ENCODE data around the gene GPR132.
"Not testable (repeated sequence)": the region's sequence is repeated elsewhere in the genome, so short reads cannot be mapped to it uniquely, and the experiment has no call there.

The GPR132 gene

DNA sequence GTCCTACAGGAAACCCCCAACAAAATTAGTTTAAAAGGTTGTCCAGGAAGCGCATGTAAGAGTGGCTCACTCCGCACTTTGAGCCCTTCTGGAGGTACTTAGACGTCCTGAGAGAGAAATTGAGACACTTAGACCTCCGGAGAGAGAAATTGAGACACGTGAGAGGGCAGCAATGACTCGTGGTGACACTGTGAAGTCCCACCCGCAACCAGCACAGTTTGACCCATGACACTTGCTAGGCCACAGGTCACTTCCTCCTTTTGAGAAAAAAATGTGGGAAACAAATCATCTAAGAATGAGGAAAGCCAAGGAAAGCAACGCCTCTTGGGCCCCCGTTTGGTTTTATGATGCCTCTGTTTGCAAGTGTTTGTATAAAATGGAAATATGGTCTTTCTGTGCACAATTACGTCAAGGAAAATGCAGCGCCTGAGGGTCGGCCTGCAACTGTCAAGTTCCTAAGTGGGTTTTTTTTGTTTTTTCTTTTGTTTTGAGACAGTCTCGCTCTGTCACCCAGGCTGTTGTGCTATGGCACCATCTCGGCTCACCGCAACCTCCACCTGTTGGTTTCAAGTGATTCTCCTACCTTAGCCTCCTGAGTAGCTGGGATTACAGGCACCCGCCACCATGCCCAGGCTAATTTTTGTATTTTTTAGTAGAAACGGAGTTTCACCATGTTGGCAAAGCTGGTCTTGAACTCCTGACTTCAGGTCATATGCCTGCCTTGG is 30.8 kb downstream of the GPR132 start:
- DNase-seq = no peak

DNA sequence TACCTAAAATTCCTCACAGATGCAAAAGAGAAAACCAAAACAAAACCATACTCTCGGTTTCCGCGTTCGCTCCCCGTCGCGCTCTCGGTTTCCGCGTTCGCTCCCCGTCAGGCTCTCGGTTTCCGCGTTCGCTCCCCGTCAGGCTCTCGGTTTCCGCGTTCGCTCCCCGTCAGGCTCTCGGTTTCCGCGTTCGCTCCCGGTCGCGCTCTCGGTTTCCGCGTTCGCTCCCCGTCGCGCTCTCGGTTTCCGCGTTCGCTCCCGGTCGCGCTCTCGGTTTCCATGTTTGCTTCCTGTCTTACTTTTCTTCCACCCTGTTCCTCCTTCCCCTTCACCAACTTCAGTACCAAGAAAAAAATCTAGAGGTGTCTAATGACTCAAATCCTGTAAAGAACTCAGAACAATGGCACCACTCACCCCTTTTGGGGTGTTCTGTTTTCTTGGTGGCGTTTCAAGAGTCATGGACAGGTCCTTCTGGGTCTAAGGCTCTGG is 31.8 kb downstream of the GPR132 start:
- DNase-seq = not testable (repeated sequence)

DNA sequence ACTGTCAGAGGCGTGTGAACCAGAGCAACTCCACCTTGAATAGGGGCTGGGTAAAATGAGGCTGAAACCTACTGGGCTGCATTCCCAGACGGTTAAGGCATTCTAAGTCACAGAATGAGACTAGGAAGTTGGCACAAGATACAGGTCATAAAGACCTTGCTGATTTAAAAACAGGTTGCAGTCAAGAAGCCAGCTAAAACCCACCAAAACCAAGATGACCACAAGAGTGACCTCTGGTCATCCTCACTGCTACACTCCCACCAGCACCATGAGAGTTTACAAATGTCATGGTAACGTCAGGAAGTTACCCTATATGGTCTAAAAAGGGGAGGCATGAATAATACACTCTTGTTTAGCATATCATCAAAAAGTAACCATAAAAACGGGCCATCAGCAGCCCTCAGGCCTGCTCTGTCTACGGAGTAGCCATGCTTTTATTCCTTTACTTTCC is 32.8 kb downstream of the GPR132 start:
- not testable (repeated sequence) for DNase-seq

DNA sequence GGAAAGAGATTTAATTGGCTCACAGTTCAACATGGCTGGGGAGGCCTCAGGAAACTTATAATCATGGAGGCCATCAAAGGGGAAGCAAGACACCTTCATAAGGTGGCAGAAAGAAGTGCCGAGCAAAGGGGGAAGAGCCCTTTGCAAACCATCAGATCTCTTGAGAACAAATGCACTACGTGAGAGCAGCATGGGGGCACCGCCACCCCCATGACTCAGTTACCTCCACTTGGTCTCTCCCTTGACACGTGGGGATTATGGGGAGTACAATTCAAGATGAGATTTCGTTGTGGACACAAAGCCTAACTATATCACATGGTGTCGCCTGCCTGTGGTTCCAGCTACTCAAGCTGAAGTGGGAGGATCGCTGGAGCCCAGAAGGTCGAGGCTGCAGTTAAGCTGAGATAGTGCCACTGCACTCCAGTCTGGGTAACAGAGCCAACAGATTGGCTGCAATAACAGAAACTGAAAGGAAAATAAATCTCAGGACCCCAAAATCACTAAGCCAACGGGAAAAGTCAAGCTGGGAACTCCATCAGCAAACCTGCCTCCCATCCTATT is 34.3 kb downstream of the GPR132 start:
- DNase-seq = no peak

DNA sequence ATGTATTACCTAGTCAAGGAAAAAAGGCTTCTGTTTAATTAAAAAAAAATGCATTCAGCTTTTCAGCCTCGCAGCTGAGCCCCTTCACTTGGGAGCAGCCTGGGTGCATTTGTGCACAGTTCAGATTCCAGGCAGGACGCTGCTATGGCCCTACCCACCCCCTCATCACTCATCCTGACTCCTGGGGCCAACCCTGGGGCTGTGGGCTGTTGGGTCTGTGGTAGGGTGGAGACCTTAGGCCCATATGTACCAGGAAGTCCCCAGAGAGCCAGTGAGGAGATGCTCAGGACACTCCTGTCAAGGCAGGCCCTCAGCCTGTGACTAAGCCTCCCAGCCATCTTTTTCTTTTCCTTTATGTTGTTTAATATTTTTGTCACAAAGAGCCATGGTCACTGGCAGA is 35.0 kb downstream of the GPR132 start:
- DNase-seq = no peak

DNA sequence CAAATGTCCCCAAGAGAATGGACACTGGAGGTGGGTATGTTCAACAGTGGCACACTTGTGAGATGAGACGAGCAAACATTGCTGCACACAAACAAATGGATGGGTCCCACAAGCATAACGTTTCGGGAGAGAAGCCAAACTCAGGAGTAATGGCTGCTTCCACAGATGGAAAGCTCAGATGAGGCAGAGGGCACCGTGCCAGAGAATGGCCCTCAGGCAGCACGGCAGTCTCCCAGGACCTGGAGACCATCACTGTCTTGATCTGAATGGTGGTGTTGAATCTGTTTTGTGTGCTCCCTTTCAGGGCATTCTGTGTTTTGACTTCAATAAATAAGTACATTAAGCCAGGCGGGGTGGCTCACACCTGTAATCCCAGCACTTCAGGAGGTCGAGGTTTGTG is 35.8 kb downstream of the GPR132 start:
- DNase-seq = no peak

DNA sequence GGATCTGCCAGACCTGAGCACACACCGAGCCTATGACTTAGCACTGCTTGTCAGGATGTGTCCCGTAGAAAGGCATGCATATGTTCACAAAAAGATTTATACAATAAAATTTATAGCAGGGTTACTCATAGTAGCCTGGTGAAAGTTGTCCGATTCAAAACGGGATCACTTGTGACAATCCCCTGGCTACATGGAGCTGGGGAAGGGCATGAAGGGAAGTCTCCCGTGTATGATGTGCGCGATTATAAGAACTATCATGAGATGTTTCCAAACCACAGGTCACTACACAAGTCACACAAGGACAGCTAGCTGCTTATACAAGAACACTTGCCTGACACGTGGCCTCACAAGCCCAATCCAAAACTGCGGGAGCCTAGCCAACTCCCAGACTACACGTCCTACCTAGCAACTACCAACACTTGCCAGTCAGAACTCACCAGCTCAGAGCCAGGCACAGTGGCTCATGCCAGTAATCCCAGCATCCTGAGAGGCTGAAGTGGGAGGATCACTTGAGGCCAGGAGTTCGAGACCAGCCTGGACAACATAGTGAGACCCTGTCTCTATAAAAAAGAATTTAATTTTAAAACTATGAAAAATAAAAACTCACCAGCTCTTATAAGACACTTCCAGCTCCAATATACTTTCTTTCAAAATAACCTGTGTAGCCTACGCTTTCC is 36.8 kb downstream of the GPR132 start:
- no peak for DNase-seq

DNA sequence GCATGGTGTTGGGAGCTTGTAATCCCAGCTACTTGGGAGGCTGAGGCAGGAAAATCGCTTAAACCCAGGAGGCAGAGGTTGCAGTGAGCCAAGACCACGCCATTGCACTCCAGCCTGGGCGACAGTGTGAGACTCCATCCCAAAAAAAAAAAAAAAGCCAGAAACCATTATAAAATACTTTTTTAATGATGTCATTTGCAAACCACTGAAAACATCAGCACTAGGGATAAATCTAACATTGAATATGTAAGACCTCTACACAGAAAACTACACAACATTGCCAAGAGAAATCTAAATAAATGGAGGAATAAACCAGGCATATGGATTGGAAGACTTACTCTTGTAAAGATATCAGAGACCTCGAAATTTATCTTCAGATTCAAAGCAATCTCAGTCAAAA is 37.5 kb downstream of the GPR132 start:
- not testable (repeated sequence) for DNase-seq

DNA sequence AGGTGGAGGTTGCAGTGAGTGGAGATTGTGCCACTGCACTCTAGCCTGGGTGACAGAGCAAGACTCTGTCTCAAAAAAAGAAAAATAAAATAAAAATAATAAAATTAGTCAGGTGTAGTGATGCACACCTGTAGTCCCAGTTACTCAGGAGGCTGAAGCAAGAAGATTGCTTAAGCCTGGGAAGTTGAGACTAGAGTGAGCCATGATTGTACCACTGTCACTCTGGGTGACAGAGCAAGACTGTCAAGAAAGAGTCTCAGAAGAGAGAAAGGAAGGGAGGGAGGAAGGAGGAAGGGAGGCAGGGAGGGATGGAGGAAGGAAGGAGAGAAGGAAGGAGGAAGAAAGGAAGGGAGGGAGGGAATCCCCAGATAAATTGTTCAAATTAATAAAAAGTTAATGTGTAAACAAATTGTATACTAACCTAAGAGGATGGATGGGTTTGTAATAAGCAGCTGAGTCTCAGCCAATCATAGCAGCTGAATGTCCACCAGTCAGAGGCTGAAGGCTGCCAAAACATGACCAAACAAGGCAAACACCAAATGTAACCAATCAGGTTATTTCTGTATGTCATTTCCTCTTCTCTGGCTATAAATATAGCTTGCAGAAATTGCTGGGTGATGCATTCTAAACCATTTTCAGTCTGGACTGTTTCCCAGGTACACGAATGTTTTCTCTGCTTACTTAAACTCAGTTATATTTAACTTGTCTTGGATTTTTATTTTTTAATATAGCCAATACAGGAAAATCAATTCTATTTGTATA is 38.2 kb downstream of the GPR132 start:
- DNase-seq = no peak

DNA sequence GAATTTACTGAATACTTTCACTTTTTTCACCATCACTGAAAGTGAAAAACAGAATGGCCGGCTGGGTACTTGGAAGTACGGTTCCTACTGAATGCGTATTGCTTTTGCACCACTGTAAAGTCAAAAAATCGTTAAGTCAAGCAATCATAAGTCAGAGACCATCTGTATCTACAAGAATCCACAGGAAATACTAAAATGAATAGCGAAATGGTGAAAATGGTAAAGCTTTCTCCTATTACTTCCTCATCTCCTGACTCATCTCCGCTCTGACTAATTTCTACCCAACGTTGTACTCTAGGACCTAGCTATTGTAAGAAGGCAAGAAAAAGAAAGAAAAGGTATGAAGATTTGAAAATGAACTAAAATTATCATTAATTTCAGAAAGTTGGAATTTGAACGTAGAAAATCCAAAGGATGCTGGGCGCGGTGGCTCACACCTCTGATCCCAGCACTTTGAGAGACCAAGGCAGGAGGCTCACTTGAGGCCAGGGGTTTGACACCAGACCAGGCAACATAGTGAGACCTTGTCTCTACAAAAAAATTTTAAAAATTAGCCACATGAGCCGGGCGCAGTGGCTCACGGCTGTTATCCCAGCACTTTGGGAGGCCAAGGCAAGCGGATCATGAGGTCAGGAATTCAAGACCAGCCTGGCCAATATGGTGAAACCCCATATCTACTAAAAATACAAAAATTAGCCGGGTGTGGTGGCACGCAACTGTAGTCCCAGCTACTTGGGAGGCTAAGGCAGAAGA is 39.0 kb downstream of the GPR132 start:
- DNase-seq = no peak

DNA sequence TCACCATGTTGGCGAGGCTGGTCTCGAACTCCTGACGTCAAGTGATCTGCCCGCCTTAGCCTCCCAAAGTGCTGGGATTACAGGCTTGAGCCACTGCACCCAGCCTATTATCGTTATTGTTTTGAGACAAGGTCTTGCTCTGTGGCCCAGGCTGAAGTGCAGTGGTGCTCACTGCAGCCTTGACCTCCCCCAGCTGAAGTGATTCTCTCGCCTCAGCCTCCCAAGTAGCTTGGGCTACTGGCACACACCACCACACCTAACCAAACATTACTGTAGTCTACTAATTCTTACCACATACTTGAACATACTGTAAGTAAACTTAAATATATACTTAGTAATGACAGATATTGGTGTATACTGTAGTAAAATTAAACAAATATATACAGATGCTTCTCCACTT is 39.8 kb downstream of the GPR132 start:
- DNase-seq = no peak

DNA sequence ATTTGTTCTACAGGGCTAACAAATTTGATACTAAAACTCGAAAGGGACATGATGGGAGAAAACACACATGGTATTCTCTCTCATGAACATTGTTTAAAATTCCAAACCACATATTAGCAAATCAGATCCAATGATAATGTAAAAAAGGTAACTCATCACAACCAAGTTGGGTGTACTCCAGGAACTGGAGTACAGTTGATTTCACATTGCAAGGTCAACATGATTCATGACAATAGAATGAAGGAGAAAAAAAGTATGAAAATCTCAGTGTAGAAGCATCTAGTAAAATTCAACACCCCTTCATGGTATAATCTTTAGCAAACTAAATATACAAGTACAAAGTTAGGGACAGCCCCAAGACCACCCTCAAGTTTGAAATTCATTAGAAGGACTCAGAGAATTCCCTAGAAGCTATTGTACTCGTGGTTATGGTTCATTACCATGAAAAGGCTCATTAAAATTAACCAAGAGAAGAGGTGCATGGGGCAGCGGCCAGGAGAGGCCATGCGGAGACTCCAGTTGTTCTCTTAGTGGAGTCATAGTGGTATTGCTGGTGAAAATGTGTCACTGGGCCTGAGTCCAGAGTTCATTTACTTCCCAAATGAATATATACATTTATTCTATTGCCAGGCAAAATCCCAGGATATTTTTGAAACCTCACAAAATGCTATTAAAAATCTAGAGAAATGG is 41.3 kb downstream of the GPR132 start:
- no peak for DNase-seq

DNA sequence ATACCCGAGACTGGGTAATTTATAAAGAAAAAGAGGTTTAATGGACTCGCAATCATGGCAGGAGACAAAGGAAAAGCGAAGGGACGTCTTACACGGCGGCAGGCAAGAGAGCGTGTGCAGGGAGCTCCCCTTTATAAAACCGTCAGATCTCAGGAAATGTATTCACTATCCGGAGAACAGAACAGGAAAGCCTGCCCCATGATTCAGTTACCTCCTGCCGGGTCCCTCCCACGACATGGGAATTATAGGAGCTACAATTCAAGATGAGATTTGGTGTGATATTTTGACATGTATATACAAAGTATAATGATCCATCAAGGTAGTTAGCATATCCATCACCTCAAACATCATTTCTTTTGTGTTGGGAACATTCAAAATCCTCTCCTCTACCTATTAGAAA is 42.1 kb downstream of the GPR132 start:
- DNase-seq = no peak

DNA sequence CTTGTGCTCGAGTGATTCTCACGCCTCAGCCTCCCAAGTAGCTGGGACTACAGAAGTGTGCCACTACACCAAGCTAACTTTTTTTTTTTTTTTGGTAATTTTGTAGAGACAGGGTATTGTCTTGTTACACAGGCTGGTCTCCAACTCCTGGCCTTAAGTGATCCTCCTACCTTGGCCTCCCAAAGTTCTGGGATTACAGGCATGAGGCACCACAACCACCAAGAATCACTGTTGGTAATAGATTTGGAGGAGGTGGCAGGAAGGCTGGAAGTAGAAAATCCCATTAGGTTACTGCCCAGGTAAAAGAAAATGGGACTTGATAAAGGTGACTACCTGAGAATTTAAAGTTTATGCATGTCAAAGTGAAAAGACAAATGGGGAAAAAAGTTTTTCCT is 43.0 kb downstream of the GPR132 start:
- DNase-seq = no peak

DNA sequence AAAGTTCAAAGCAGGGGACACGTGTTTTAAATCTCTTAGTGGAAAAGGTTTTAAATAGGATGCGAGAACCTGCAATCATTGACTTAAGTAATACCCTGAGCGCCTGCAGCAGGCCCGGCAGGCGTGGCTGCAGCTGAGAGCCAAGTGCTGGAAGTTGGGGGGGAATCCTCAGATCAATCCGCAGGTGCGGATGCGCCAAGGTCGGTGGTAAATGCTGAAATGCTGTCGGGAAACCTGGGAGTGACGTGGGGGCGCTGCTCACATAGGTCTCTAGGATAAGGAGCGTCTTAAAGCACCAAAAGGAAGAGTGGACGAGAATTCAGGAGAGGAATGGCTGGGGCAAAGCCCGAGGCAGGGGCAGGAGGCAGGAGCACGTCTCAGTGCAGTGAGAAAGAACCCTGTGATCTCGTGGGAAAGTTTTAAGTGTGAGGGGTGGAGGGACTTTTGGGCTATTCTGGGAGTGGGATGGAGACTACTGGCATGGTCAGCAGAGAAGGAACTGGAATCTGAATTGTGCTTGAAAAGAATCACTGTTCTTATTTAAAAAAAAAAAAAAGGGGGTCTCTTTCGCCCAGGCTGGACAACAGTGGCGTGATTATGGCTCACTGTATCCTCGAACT is 43.5 kb downstream of the GPR132 start:
- peak; percentile 45 for DNase-seq

DNA sequence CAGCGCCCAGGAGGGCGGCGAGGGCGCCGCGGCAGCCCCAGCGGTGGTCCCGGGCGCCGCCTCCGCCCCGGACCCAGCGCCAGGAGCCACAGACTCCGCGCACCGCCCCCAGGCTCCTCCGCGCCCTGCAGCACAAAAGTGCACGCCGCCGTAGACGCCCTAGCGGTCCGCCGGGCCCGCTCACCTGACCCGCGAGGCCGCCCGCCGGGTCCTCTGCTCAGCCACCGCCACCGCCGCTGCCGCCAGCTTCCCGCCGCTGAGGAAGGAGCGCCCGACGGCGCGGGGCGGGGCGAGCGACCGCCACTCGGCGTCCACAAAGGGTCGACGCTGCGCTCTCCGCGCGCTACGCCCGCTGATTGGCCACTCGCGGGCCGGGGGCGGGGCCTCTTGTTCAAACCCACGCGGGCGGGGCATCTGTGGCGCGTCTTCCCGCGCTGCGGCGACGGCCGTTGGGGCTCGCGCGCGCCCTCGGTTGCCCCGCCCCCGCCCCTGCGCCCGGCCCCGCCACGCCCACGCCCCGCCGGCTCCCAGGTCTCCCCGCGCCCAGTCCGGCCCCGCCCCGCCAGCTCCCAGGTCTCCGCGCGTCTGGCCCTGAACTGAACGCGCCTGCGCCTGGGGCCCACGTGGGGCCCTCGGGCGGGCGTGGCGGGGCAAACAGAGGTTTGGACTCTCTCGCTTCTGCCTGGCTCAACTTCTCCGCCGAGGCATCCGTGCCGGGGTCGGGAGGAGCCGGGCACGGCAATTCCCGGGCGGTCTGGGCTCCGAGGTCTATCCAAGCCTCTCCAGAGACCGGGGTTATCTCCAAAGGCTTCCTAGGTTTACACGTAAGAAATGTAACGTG is 44.2 kb downstream of the GPR132 start, which contains the start of gene CDCA4:
Gene CDCA4, minus strand, starts transcription at position 269 of the 841 bp plus-strand sequence. CDS start 9,154 bp downstream, outside the sequence.
- DNase-seq = peak; percentile 99

DNA sequence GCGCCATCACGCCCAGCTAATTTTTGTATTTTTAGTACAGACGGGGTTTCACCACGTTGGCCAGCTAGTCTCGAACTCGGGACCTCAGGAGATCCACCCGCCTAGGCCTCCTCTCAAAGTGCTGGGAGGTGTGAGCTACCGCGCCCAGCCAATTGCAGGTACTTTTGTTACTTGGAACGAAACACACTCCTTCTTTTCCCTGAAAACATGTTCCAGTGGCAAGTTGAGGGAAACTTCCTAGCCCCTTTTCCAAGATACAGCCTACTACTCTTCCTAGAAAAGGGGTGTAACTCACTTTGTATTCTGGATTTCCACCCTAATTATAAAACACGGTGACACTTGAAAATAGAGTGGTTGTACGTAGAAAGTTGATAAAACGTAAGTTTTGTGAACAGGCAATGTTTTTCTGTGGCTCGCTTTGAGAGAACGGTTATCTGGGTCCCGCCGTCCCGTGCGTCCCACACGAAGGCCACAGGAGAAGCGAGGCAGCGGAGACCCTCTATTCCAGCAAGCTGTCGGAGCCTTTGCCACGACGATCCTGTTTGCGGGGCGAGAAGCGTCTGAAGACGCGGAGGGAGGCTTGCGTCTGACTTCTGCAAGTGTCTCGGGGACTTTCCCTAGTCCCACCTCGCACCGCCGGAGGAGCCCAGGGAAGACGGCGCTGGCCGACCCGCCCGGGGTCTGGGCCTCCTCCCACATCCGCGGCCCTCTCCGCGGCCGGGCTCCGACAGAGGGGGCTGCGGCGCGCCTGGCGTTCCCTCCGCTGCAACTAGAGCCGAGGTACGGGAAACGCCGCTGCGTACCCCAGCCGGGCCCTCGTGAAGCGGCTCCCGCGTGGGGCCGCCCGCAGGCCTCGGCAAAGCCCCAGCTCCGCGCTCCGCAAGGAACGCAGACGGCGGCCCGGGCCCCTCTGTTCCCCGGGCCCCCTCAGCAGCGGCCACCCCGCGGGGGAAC is 45.1 kb downstream of the GPR132 start:
- DNase-seq = peak; percentile 51

DNA sequence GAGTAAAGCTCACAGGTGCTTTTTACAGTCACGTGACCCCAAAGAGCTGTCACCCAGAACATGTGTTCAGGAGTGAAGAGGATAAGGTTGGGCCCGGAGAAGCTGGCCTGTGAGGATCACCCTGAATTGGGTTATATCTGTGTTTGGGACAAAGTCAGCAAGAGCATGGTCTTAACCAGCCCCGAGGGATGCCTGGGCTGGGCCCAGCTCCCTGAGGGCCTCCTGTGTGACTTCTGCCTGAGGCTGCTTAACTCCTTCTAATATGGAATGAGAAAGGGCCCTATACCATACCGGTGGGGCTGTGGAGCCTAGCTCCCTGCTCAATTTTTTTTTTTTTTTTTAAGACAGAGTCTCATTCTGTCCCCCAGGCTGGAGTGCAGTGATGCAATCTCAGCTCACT is 46.8 kb downstream of the GPR132 start:
- DNase-seq = no peak

DNA sequence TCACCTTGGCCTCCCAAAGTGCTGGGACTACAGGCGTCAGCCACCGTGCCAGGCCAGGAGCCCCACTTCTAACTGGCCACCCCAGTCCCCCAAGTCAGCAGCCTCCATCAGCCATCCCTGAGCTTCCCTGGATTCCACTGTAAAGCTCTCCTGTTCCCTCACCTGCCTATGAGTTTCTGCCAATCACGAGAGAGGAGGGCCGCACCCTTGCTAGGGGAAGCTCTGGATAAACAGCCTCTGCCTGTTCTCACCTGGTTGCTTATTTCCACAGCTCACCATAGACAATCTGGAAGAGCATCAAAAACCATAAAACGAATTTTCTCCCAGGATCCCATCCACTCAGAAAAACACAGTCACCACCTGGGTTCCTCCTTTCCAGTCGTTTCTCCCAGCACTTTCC is 49.3 kb downstream of the GPR132 start:
- DNase-seq = no peak

All from stimulated activated CD4-positive, alpha-beta T cell treated with anti-CD3 and anti-CD28 coated beads, Interleukin-12 subunit alpha, Interleukin-12 subunit beta, amount 100 ng/mL, for 4 hours (primary cell).